Measurements from ENCODE around the gene UNK.

DNA sequence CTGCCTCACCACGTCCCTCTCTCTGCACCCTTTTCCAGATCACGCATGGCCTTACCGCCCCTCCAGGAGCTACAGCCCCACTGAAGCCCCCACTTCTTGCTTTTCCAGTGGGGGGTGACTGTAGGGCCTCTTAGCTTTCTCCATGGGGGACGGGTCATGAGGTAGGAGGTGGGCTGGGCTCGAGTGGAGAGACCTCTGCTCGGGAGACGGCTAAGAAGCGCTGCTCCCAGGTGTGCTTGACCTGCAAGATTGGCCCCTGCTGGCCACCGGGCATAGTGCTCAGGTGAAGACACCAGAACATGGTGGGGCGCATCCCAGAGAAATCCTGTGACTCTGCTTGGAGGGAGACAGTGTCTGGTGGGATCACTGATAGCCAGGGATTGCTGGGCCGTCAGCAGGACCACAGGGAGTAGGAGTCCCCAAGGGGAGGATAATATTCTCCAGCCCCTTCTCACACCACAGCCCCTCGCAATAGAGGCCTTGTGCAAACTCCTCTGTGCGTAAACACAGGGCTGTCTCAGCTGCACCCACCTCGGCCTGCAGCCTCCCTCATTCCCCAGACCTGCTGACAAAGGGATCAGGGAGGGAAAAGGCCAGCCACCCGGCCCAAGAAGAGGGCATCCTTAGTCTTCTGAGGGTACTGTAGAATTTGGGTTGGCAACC lies 10.7 kb upstream of the UNK start:
- TF ChIP-seq CTCF (IDR thresholded peaks at IDR 0.05) = no peak
- no peak for TF ChIP-seq EP300 (IDR thresholded peaks at IDR 0.05)
- no peak for TF ChIP-seq POLR2A (IDR thresholded peaks at IDR 0.05)

Data from tibial nerve (tissue), 4 donors.